GM23248 (cell line): ENCODE results near the gene YPEL3. TPM values are rescaled to one million over a fixed set of nuclear protein-coding genes. Genes with fewer than 3 reads are reported as not detected.
A peak's percentile ranks its signal among the peaks of the same experiment; 100 is the strongest.

Experiments used
- DNase-seq: peaks from one replicate; pipeline ENCODE4 v3.0.0-alpha.2; 2015
- H2AFZ ChIP-seq: fragments of 200-600 bp; sonication (generic); 2 replicates; pipeline ENCODE4 v1.6.1; 2016; ENCODE audit warnings: antibody characterized with exemption
- H3F3A ChIP-seq: fragments of 200-600 bp; sonication (generic); 2 replicates; pipeline ENCODE4 v1.6.1; 2016; ENCODE audit warnings: mild to moderate bottlenecking, antibody characterized with exemption, mixed run types; ENCODE audit not compliant: insufficient read depth
- H3K27ac ChIP-seq: fragments of 200-600 bp; sonication (generic); 2 replicates; pipeline ENCODE4 v1.5.1; 2016; ENCODE audit warnings: mild to moderate bottlenecking
- H3K27me3 ChIP-seq: fragments of 200-600 bp; sonication (generic); replicated peaks from 2 replicates; pipeline ENCODE4 v1.6.1; 2016; ENCODE audit warnings: mild to moderate bottlenecking; ENCODE audit not compliant: insufficient read depth
- H3K36me3 ChIP-seq: fragments of 200-600 bp; sonication (generic); 2 replicates; pipeline ENCODE4 v1.6.1; 2016; ENCODE audit warnings: low read depth, mild to moderate bottlenecking
- H3K4me1 ChIP-seq: fragments of 200-600 bp; sonication (generic); 2 replicates; pipeline ENCODE4 v1.6.1; 2016; ENCODE audit warnings: mild to moderate bottlenecking; ENCODE audit not compliant: insufficient read depth
- H3K4me2 ChIP-seq: fragments of 200-600 bp; sonication (generic); one replicate; pipeline ENCODE4 v1.6.1; 2016; ENCODE audit warnings: mild to moderate bottlenecking; ENCODE audit not compliant: unreplicated experiment
- H3K4me3 ChIP-seq: fragments of 200-600 bp; sonication (generic); 2 replicates; pipeline ENCODE4 v1.5.1; 2016; ENCODE audit warnings: mild to moderate bottlenecking
- H3K79me2 ChIP-seq: fragments of 200-600 bp; sonication (generic); 2 replicates; pipeline ENCODE4 v1.6.1; 2016; ENCODE audit warnings: mild to moderate bottlenecking; ENCODE audit not compliant: insufficient read depth
- H3K9ac ChIP-seq: fragments of 200-600 bp; sonication (generic); 2 replicates; pipeline ENCODE4 v1.6.1; 2016; ENCODE audit warnings: mild to moderate bottlenecking
- H3K9me2 ChIP-seq: fragments of 200-600 bp; sonication (generic); 2 replicates; pipeline ENCODE4 v1.6.1; 2016; ENCODE audit warnings: mixed run types, mild to moderate bottlenecking, moderate library complexity; ENCODE audit not compliant: insufficient read depth
- H3K9me3 ChIP-seq: fragments of 200-600 bp; sonication (generic); one replicate; pipeline ENCODE4 v1.6.1; 2017; ENCODE audit warnings: low read depth
- H4K20me1 ChIP-seq: fragments of 200-600 bp; sonication (generic); 2 replicates; pipeline ENCODE4 v1.6.0; 2016; ENCODE audit not compliant: insufficient read depth
- EZH2 ChIP-seq: fragments of 200-600 bp; sonication (generic); IDR thresholded peaks from 2 replicates; pipeline ENCODE4 v1.6.1; 2018; ENCODE audit warnings: antibody characterized with exemption, mild to moderate bottlenecking; ENCODE audit not compliant: insufficient read depth, poor library complexity, severe bottlenecking
- EZH2phosphoT487 ChIP-seq: fragments of 200-600 bp; sonication (generic); IDR thresholded peaks from 2 replicates; pipeline ENCODE4 v1.6.1; 2018; ENCODE audit warnings: antibody characterized with exemption, moderate library complexity, mild to moderate bottlenecking, low read depth; ENCODE audit not compliant: insufficient read depth
- WGBS, 2 experiments: methylation state at CpG; one replicate each; pipeline ENCODE4 v1.1.6; 2015 to 2017; ENCODE audit warnings: low lambda C conversion rate in 2 of 2, low coverage in 1 of 2; ENCODE audit errors: missing lambda C conversion rate in 2 of 2; 5-methylcytosine and 5-hydroxymethylcytosine counted together
- in situ Hi-C: fragments of 300-500 bp; cut with MboI; formaldehyde crosslinking; loops from 2 replicates; pipeline ENCODE4 v1.15.0; 2020
- polyA plus RNA-seq: library from polyadenylated mRNA; unstranded; fragments of >200 nt; fragmentation: Nextera tagmentation; extraction: Ambion mirVana; gene quantifications from 2 replicates; pipeline ENCODE4 v1.2.1, GENCODE V29; 2016
- total RNA-seq: library from RNA; depleted of rRNA; stranded (reverse); fragments of >200 nt; shearing (Covaris generic); gene quantifications from 2 replicates; pipeline ENCODE4 v1.2.3, GENCODE V29; 2014

Gene YPEL3
- total and polyA plus RNA-seq, 2 experiments from 2014 or later, result 100.0 to 200 TPM

- Histone ChIP-seq H3K79me2 (peaks cover 21% of the 10 kb centered on the region), H3K36me3 (peaks cover 10% of the 10 kb centered on the region), H3K4me3 (peak overlapping the region; percentile 91), H3K27ac (peak overlapping the region; percentile 86), H4K20me1 (no peaks in the 10 kb centered on the region), H3K27me3 (no peaks in the 10 kb centered on the region), H3K9me2 (no peaks in the 10 kb centered on the region), H2AFZ (no peak overlapping the region), H3K9ac (peak overlapping the region; percentile 91), H3K4me2 (peak overlapping the region; percentile 86), H3K9me3 (no peaks in the 10 kb centered on the region), H3F3A (peaks cover 25% of the 10 kb centered on the region), H3K4me1 (peaks cover 8% of the 10 kb centered on the region; the same call in 1 of the 2 replicates)
- TF ChIP-seq EZH2phosphoT487 (no peak), EZH2 (no peak)
- peak; percentile 77 for DNase-seq
- 9 to 16% methylated on average over 24 to 39 of the region's 47 CpGs for WGBS, 2 experiments
- in situ Hi-C loops, result no loop called here
These were observed 591 bp downstream of the YPEL3 start for GRCh38 chr16:30095166-30096078.

GRCh38 chr16:30094541-30095165 is 1.4 kb downstream of the YPEL3 start:
- peaks cover 33% of the 10 kb centered on the region for H3F3A ChIP-seq
- H3K27ac ChIP-seq, result peak overlapping the region; percentile 86
- peaks cover 21% of the 10 kb centered on the region for H3K79me2 ChIP-seq
- no peaks in the 10 kb centered on the region for H3K9me2 ChIP-seq
- peaks cover 14% of the 10 kb centered on the region for H3K4me1 ChIP-seq
- no peak for TF ChIP-seq EZH2phosphoT487
- no peak for TF ChIP-seq EZH2
- in situ Hi-C loops, result no loop called here
- DNase-seq, result no peak
- peak overlapping the region; percentile 91 for H3K4me3 ChIP-seq
- peaks cover 10% of the 10 kb centered on the region for H3K36me3 ChIP-seq
- no peak overlapping the region for H2AFZ ChIP-seq
- 70 to 85% methylated on average over 6 to 11 of the region's 11 CpGs for WGBS, 2 experiments
- no peaks in the 10 kb centered on the region for H3K27me3 ChIP-seq
- no peaks in the 10 kb centered on the region for H4K20me1 ChIP-seq
- peak overlapping the region; percentile 86 for H3K4me2 ChIP-seq
- peak overlapping the region; percentile 91 for H3K9ac ChIP-seq
- H3K9me3 ChIP-seq, result no peaks in the 10 kb centered on the region

- peak; percentile 79 for DNase-seq
- peaks cover 49% of the 10 kb centered on the region for H3F3A ChIP-seq
- peak overlapping the region; percentile 54 for H3K9ac ChIP-seq
- H2AFZ ChIP-seq, result peak overlapping the region; percentile 63
- peaks cover 10% of the 10 kb centered on the region for H3K36me3 ChIP-seq
- in situ Hi-C loops, result no loop called here
- peak overlapping the region; percentile 68 for H3K4me2 ChIP-seq
- peak overlapping the region; percentile 54 for H3K27ac ChIP-seq
- H4K20me1 ChIP-seq, result no peaks in the 10 kb centered on the region
- H3K9me3 ChIP-seq, result no peaks in the 10 kb centered on the region
- 9 to 17% methylated on average over 19 to 22 of the region's 22 CpGs for WGBS, 2 experiments
- no peaks in the 10 kb centered on the region for H3K9me2 ChIP-seq
- TF ChIP-seq EZH2, result no peak
- no peak for TF ChIP-seq EZH2phosphoT487
- H3K27me3 ChIP-seq, result no peaks in the 10 kb centered on the region
- H3K79me2 ChIP-seq, result peaks cover 21% of the 10 kb centered on the region
- peaks cover 18% of the 10 kb centered on the region for H3K4me1 ChIP-seq
- H3K4me3 ChIP-seq, result peak overlapping the region; percentile 65
These were observed 3.5 kb downstream of the YPEL3 start for GRCh38 chr16:30092373-30093010.

- peak within 1 kb of the TSS; percentile 58 for H3K9ac ChIP-seq
These were observed 4.3 kb downstream of the YPEL3 start, which contains the start of gene TBX6 for GRCh38 chr16:30091474-30092372. Gene TBX6, minus strand, starts transcription at chr16:30091924. Its CDS starts 731 bp downstream, at chr16:30091193.

More at GRCh38 chr16:30091474-30092372, 4.3 kb downstream of the YPEL3 start, which contains the start of gene TBX6:
- peaks cover 10% of the 10 kb centered on the region for H3K36me3 ChIP-seq
- H3K4me1 ChIP-seq, result peaks cover 18% of the 10 kb centered on the region
- H3K9me3 ChIP-seq, result no peaks in the 10 kb centered on the region
- peak within 1 kb of the TSS; percentile 54 for H3K27ac ChIP-seq
- 3 to 5% methylated on average over 63 to 72 of the region's 76 CpGs for WGBS, 2 experiments
- peak within 1 kb of the TSS; percentile 63 for H2AFZ ChIP-seq
- DNase-seq, result peak; percentile 98
- peak within 1 kb of the TSS; percentile 68 for H3K4me2 ChIP-seq
- H3K9me2 ChIP-seq, result no peaks in the 10 kb centered on the region
- H3F3A ChIP-seq, result peaks cover 55% of the 10 kb centered on the region
- H3K4me3 ChIP-seq, result peak within 1 kb of the TSS; percentile 65
- TF ChIP-seq EZH2 (no peak), EZH2phosphoT487 (no peak)
- H3K27me3 ChIP-seq, result no peaks in the 10 kb centered on the region
- in situ Hi-C loops, result no loop called here
- H4K20me1 ChIP-seq, result no peaks in the 10 kb centered on the region
- H3K79me2 ChIP-seq, result peaks cover 21% of the 10 kb centered on the region
